Upper lobe of right lung (tissue), 1 donor: ENCODE measurements around the gene KPNB1. TPM values are rescaled to one million over a fixed set of nuclear protein-coding genes. Genes with fewer than 3 reads are reported as not detected.

Experiments used
- ATAC-seq: fragments of 200-7000 bp; cut with Tn5 transposase; one replicate; pipeline ENCODE4 v1.9.1; 2020; ENCODE audit warnings: mild to moderate bottlenecking, moderate library complexity
- DNase-seq: peaks from one replicate; pipeline ENCODE4 v3.0.0-alpha.2; 2020
- H3K27ac ChIP-seq: fragments of 200-600 bp; one replicate; pipeline ENCODE4 v1.8.0; 2022
- H3K27me3 ChIP-seq: fragments of 200-600 bp; one replicate; pipeline ENCODE4 v1.8.0; 2022; ENCODE audit warnings: mild to moderate bottlenecking
- H3K36me3 ChIP-seq: fragments of 200-600 bp; one replicate; pipeline ENCODE4 v1.8.0; 2022
- H3K4me1 ChIP-seq: fragments of 200-600 bp; one replicate; pipeline ENCODE4 v1.8.0; 2022
- H3K4me3 ChIP-seq: fragments of 200-600 bp; one replicate; pipeline ENCODE4 v1.8.0; 2022; ENCODE audit warnings: mild to moderate bottlenecking
- H3K9me3 ChIP-seq: fragments of 200-600 bp; one replicate; pipeline ENCODE4 v1.8.0; 2022
- CTCF ChIP-seq: fragments of 200-600 bp; IDR thresholded peaks from one replicate; pipeline ENCODE4 v1.8.0; 2022; ENCODE audit warnings: antibody characterized with exemption
- intact Hi-C: fragments of 100-400 bp; cut with DNase I; formaldehyde crosslinking; loops from one replicate; pipeline ENCODE4 v1.11.0; 2022
- total RNA-seq: library from RNA; stranded (reverse); fragmentation: NEBNext Ultra II Directional; extraction: Animal tissue kit (Norgen Biotek cat#: 25700); gene quantifications from one replicate; pipeline ENCODE4 v1.2.1, GENCODE V29; 2021
- donor health status: DM: no; HTN: yes; CAD: no; lungs with severe emphysema.

KPNB1 gene
- total RNA-seq, 1 donor from 2014 or later, result 196 TPM

GRCh38 chr17:47633996-47634395 is 15.7 kb upstream of the KPNB1 start:
- H3K4me1 ChIP-seq, result no peaks in the 10 kb centered on the region
- no peak for TF ChIP-seq CTCF
- intact Hi-C loops, result no loop called here
- H3K9me3 ChIP-seq, result no peaks in the 10 kb centered on the region
- DNase-seq (no peak), ATAC-seq (peak; percentile 81)
- no peak overlapping the region for H3K27ac ChIP-seq
- H3K36me3 ChIP-seq, result no peaks in the 10 kb centered on the region
- H3K4me3 ChIP-seq, result no peak overlapping the region
- no peaks in the 10 kb centered on the region for H3K27me3 ChIP-seq

GRCh38 chr17:47634870-47635269 is 14.8 kb upstream of the KPNB1 start:
- no peak overlapping the region for H3K27ac ChIP-seq
- H3K4me1 ChIP-seq, result no peaks in the 10 kb centered on the region
- TF ChIP-seq CTCF, result no peak
- H3K4me3 ChIP-seq, result no peak overlapping the region
- H3K9me3 ChIP-seq, result no peaks in the 10 kb centered on the region
- DNase-seq, result no peak
- H3K27me3 ChIP-seq, result no peaks in the 10 kb centered on the region
- no peaks in the 10 kb centered on the region for H3K36me3 ChIP-seq
- ATAC-seq, result no peak
- intact Hi-C loops, result no loop called here

- no peaks in the 10 kb centered on the region for H3K36me3 ChIP-seq
- intact Hi-C loops, result no loop called here
- DNase-seq, result no peak
- no peak overlapping the region for H3K4me3 ChIP-seq
- H3K27me3 ChIP-seq, result no peaks in the 10 kb centered on the region
- H3K4me1 ChIP-seq, result no peaks in the 10 kb centered on the region
- no peak overlapping the region for H3K27ac ChIP-seq
- ATAC-seq, result no peak
- no peak for TF ChIP-seq CTCF
- H3K9me3 ChIP-seq, result no peaks in the 10 kb centered on the region
These were observed 14.0 kb upstream of the KPNB1 start for GRCh38 chr17:47635734-47636133.

GRCh38 chr17:47636273-47637030 is 13.3 kb upstream of the KPNB1 start:
- H3K4me1 ChIP-seq, result no peaks in the 10 kb centered on the region
- TF ChIP-seq CTCF, result no peak
- no peak overlapping the region for H3K4me3 ChIP-seq
- DNase-seq (no peak), ATAC-seq (no peak)
- no peaks in the 10 kb centered on the region for H3K27me3 ChIP-seq
- H3K36me3 ChIP-seq, result no peaks in the 10 kb centered on the region
- H3K27ac ChIP-seq, result no peak overlapping the region
- no peaks in the 10 kb centered on the region for H3K9me3 ChIP-seq
- intact Hi-C loops, result no loop called here

GRCh38 chr17:47638903-47639302 is 10.8 kb upstream of the KPNB1 start:
- Histone ChIP-seq H3K27me3 (no peaks in the 10 kb centered on the region), H3K27ac (no peak overlapping the region), H3K9me3 (no peaks in the 10 kb centered on the region), H3K4me3 (no peak overlapping the region), H3K36me3 (no peaks in the 10 kb centered on the region), H3K4me1 (no peaks in the 10 kb centered on the region)
- ATAC-seq, result no peak
- DNase-seq, result no peak
- intact Hi-C loops, result no loop called here
- no peak for TF ChIP-seq CTCF

GRCh38 chr17:47640076-47640475 is 9.6 kb upstream of the KPNB1 start:
- Histone ChIP-seq H3K4me3 (no peak overlapping the region), H3K27ac (no peak overlapping the region)
- no peak for ATAC-seq

More at GRCh38 chr17:47640076-47640475, 9.6 kb upstream of the KPNB1 start:
- H3K27me3 ChIP-seq, result no peaks in the 10 kb centered on the region
- H3K4me1 ChIP-seq, result no peaks in the 10 kb centered on the region
- H3K9me3 ChIP-seq, result no peaks in the 10 kb centered on the region
- no peak for TF ChIP-seq CTCF
- intact Hi-C loops, result no loop called here
- H3K36me3 ChIP-seq, result no peaks in the 10 kb centered on the region
- no peak for DNase-seq
